ENCODE measurements around the gene PHLPP1. TPM values are rescaled to one million over a fixed set of nuclear protein-coding genes. Genes with fewer than 3 reads are reported as not detected.

Gene PHLPP1
- total RNA-seq, 2 experiments from 2014 or later: 6.8 to 7.1 TPM

DNA sequence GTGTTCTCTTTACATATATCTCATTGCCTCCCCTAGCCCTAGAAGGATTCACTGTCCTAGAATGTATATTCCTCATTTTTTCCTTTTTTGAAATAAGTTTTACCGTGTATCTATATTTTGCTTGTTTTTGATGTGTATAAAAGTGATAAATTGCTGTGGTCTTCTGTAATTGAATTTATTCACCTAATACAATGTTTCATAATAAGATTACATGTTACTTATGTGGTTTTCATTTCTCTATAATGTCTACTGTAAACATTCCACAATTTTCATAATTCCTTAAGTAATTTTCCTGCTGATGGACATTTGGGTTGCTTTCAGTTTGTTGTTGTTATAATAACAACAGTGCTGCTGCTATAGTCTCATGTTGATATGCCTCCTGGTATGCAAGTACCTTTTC lies 118.2 kb downstream of the PHLPP1 start:
- CTCF ChIA-PET: no interaction called here
- Histone ChIP-seq H3K27me3 (ENCODE audit: control insufficient read depth in 1 of 2, insufficient read depth in 2 of 2, low read length in 2 of 2) (no peaks in the 10 kb centered on the region), H3K36me3 (ENCODE audit: insufficient read depth, low read length) (no peaks in the 10 kb centered on the region), H3K4me3 (ENCODE audit: low read length) (no peak overlapping the region), H3K4me1 (ENCODE audit: insufficient read depth, low read length) (no peaks in the 10 kb centered on the region), H3K27ac (ENCODE audit: low read depth in 1 of 2, low read length in 2 of 2) (no peak overlapping the region), H3K9me3 (ENCODE audit: control insufficient read depth in 1 of 2, insufficient read depth in 1 of 2, low read length in 2 of 2) (no peaks in the 10 kb centered on the region)
- H3K4me3 Mint-ChIP-seq: no peak overlapping the region
- DNase-seq (no peak), ATAC-seq (ENCODE audit: poor library complexity) (no peak)
- intact Hi-C loops (cut with DNase I, micrococcal nuclease): no loop called here
- no peaks in the 10 kb centered on the region for H3K9me3 Mint-ChIP-seq
- no peaks in the 10 kb centered on the region for H3K36me3 Mint-ChIP-seq (ENCODE audit: low read depth)
- POLR2A ChIA-PET: no interaction called here
- H3K27ac Mint-ChIP-seq: no peak overlapping the region
- H3K27me3 Mint-ChIP-seq: no peaks in the 10 kb centered on the region
- TF ChIP-seq, protein P1, sequence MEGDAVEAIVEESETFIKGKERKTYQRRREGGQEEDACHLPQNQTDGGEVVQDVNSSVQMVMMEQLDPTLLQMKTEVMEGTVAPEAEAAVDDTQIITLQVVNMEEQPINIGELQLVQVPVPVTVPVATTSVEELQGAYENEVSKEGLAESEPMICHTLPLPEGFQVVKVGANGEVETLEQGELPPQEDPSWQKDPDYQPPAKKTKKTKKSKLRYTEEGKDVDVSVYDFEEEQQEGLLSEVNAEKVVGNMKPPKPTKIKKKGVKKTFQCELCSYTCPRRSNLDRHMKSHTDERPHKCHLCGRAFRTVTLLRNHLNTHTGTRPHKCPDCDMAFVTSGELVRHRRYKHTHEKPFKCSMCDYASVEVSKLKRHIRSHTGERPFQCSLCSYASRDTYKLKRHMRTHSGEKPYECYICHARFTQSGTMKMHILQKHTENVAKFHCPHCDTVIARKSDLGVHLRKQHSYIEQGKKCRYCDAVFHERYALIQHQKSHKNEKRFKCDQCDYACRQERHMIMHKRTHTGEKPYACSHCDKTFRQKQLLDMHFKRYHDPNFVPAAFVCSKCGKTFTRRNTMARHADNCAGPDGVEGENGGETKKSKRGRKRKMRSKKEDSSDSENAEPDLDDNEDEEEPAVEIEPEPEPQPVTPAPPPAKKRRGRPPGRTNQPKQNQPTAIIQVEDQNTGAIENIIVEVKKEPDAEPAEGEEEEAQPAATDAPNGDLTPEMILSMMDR (IDR thresholded peaks at IDR 0.05): no peak
- H3K4me1 Mint-ChIP-seq (ENCODE audit: low read depth): no peaks in the 10 kb centered on the region

DNA sequence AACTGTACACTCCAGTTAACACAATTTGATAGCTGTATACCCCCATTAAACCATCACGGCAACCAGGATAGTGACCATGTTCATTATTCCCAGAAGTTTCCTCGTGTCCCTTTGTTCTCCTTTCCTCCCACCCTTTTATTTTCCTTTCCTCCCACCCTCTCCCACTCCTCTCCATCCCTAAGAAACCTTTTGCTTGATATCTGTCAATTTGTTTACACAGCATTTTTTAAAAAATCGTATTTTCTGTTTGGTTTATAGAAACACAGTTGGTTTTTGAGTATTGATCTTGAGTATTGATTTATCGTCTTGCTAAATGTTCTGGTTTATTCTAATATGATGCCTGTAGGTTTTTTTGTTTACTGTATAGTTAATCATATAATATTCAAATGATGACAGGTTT lies 119.4 kb downstream of the PHLPP1 start:
- no peaks in the 10 kb centered on the region for H3K9me3 ChIP-seq (ENCODE audit: control insufficient read depth in 1 of 2, insufficient read depth in 1 of 2, low read length in 2 of 2)
- H3K36me3 ChIP-seq (ENCODE audit: insufficient read depth, low read length): no peaks in the 10 kb centered on the region
- H3K27ac Mint-ChIP-seq: no peak overlapping the region
- no peak for ATAC-seq (ENCODE audit: poor library complexity)
- DNase-seq: no peak
- H3K36me3 Mint-ChIP-seq (ENCODE audit: low read depth): no peaks in the 10 kb centered on the region
- no peaks in the 10 kb centered on the region for H3K9me3 Mint-ChIP-seq
- no peak overlapping the region for H3K4me3 ChIP-seq (ENCODE audit: low read length)
- H3K27me3 Mint-ChIP-seq: no peaks in the 10 kb centered on the region
- H3K4me3 Mint-ChIP-seq: no peak overlapping the region
- H3K4me1 ChIP-seq (ENCODE audit: insufficient read depth, low read length): no peaks in the 10 kb centered on the region
- no peaks in the 10 kb centered on the region for H3K4me1 Mint-ChIP-seq (ENCODE audit: low read depth)
- ChIA-PET POLR2A (no interaction called here), CTCF (no interaction called here)
- TF ChIP-seq, protein P1 (IDR thresholded peaks at IDR 0.05): no peak
- H3K27me3 ChIP-seq (ENCODE audit: control insufficient read depth in 1 of 2, insufficient read depth in 2 of 2, low read length in 2 of 2): no peaks in the 10 kb centered on the region
- intact Hi-C loops (cut with DNase I, micrococcal nuclease): no loop called here
- no peak overlapping the region for H3K27ac ChIP-seq (ENCODE audit: low read depth in 1 of 2, low read length in 2 of 2)

DNA sequence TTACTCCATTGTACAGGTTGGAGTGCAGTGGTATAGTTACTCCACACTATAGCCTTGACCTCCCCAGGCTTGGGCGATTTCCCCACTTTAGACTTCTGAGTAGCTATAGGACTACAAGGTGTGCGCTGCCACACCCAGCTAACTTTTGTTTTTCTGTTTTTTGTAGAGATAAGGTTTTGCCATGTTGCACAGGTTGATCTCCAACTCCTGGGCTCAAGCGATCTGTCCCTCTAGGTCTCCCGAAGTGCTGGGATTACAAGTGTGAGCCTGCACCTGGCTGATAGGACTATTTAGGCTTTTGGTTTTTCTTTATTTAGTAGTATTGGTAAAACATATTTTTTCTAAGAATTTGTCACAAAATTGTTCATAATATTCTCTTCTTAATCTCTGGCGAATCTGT lies 121.7 kb downstream of the PHLPP1 start:
- Histone ChIP-seq H3K4me1 (ENCODE audit: insufficient read depth, low read length) (no peaks in the 10 kb centered on the region), H3K4me3 (ENCODE audit: low read length) (no peak overlapping the region), H3K27me3 (ENCODE audit: control insufficient read depth in 1 of 2, insufficient read depth in 2 of 2, low read length in 2 of 2) (no peaks in the 10 kb centered on the region), H3K27ac (ENCODE audit: low read depth in 1 of 2, low read length in 2 of 2) (no peak overlapping the region), H3K36me3 (ENCODE audit: insufficient read depth, low read length) (no peaks in the 10 kb centered on the region), H3K9me3 (ENCODE audit: control insufficient read depth in 1 of 2, insufficient read depth in 1 of 2, low read length in 2 of 2) (no peaks in the 10 kb centered on the region)
- Mint-ChIP-seq H3K27ac (no peak overlapping the region), H3K4me1 (ENCODE audit: low read depth) (no peaks in the 10 kb centered on the region), H3K4me3 (no peak overlapping the region), H3K27me3 (no peaks in the 10 kb centered on the region), H3K36me3 (ENCODE audit: low read depth) (no peaks in the 10 kb centered on the region), H3K9me3 (no peaks in the 10 kb centered on the region)
- CTCF ChIA-PET: no interaction called here
- POLR2A ChIA-PET: no interaction called here
- DNase-seq (no peak), ATAC-seq (ENCODE audit: poor library complexity) (no peak)
- TF ChIP-seq, protein P1 (IDR thresholded peaks at IDR 0.05): no peak
- intact Hi-C loops (cut with DNase I, micrococcal nuclease): no loop called here
